OCI-LY3 (cell line): Measurements from ENCODE around the gene PTPRJ.

ENCODE experiments used
- H2AFZ ChIP-seq: fragments of 200-600, 300-600 bp; shearing (Covaris generic); 2 replicates; pipeline ENCODE4 v1.6.0; 2014; ENCODE audit warnings: antibody characterized with exemption, low read depth, low read length
- H3K27ac ChIP-seq: fragments of 200-600, 300-600 bp; sonication (generic); 2 replicates; pipeline ENCODE4 v1.5.1; 2014; ENCODE audit warnings: mild to moderate bottlenecking, low read length, moderate library complexity, mixed read lengths
- H3K27me3 ChIP-seq: fragments of 200-600, 300-600 bp; sonication (generic); 2 replicates; pipeline ENCODE4 v1.6.1; 2014; ENCODE audit warnings: low read depth, low read length, mixed read lengths
- H3K36me3 ChIP-seq: fragments of 200-600, 300-600 bp; sonication (generic); replicated peaks from 2 replicates; pipeline ENCODE3; 2014; ENCODE audit warnings: low read depth, low read length, mixed read lengths
- H3K4me1 ChIP-seq: fragments of 300-600, 200-600 bp; sonication (generic); 2 replicates; pipeline ENCODE4 v1.6.1; 2014; ENCODE audit warnings: low read length, mixed read lengths
- H3K4me2 ChIP-seq: fragments of 200-600, 300-600 bp; sonication (generic); 2 replicates; pipeline ENCODE4 v1.6.1; 2014; ENCODE audit warnings: low read length, mixed read lengths
- H3K4me3 ChIP-seq: fragments of 300-600, 200-600 bp; sonication (generic); 2 replicates; pipeline ENCODE4 v1.5.1; 2014; ENCODE audit warnings: antibody characterized with exemption, mild to moderate bottlenecking, low read length, moderate library complexity
- H3K79me2 ChIP-seq: fragments of 300-600, 200-600 bp; shearing (Covaris generic); 2 replicates; pipeline ENCODE4 v1.6.1; 2014; ENCODE audit warnings: mild to moderate bottlenecking, low read length, mixed read lengths
- H3K9ac ChIP-seq: fragments of 300-600, 200-600 bp; shearing (Covaris generic); 2 replicates; pipeline ENCODE4 v1.6.0; 2014; ENCODE audit warnings: mild to moderate bottlenecking, low read length, moderate library complexity
- H3K9me3 ChIP-seq: fragments of 200-600, 300-600 bp; shearing (Covaris generic); 2 replicates; pipeline ENCODE4 v1.6.1; 2014; ENCODE audit warnings: low read length, mixed read lengths; ENCODE audit not compliant: insufficient read depth
- H4K20me1 ChIP-seq: fragments of 200-600, 300-600 bp; sonication (generic); 2 replicates; pipeline ENCODE4 v1.6.1; 2016; ENCODE audit warnings: low read length, mixed read lengths; ENCODE audit not compliant: insufficient read depth
- EZH2phosphoT487 ChIP-seq: fragments of 200-600 bp; shearing (Covaris generic); IDR thresholded peaks from 2 replicates; pipeline ENCODE4 v1.6.1; 2018; ENCODE audit warnings: antibody characterized with exemption, mixed run types, low read depth
- TF ChIP-seq, protein P1 (sequence below): fragments of 200-600, 300-600 bp; sonication (generic); IDR thresholded peaks from 2 replicates; pipeline ENCODE4 v1.5.1; 2014; ENCODE audit warnings: antibody characterized with exemption, low read length, low read depth

The PTPRJ gene

DNA sequence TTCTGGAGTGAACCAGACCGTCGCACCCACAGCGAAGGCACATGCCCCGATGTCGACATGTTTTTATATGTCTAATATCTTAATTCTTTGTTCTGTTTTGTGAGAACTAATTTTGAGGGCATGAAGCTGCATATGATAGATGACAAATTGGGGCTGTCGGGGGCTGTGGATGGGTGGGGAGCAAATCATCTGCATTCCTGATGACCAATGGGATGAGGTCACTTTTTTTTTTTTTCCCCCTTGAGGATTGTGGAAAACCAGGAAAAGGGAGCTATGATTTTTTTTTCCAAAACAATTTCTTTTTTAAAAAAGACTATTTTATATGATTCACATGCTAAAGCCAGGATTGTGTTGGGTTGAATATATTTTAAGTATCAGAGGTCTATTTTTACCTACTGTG, 187.0 kb downstream of the PTPRJ start:
- no peak overlapping the region for H3K4me3 ChIP-seq
- no peaks in the 10 kb centered on the region for H4K20me1 ChIP-seq
- H3K27ac ChIP-seq, result no peak overlapping the region
- H3K79me2 ChIP-seq, result no peaks in the 10 kb centered on the region
- H3K4me2 ChIP-seq, result no peak overlapping the region
- H2AFZ ChIP-seq, result no peak overlapping the region
- TF ChIP-seq, protein P1, sequence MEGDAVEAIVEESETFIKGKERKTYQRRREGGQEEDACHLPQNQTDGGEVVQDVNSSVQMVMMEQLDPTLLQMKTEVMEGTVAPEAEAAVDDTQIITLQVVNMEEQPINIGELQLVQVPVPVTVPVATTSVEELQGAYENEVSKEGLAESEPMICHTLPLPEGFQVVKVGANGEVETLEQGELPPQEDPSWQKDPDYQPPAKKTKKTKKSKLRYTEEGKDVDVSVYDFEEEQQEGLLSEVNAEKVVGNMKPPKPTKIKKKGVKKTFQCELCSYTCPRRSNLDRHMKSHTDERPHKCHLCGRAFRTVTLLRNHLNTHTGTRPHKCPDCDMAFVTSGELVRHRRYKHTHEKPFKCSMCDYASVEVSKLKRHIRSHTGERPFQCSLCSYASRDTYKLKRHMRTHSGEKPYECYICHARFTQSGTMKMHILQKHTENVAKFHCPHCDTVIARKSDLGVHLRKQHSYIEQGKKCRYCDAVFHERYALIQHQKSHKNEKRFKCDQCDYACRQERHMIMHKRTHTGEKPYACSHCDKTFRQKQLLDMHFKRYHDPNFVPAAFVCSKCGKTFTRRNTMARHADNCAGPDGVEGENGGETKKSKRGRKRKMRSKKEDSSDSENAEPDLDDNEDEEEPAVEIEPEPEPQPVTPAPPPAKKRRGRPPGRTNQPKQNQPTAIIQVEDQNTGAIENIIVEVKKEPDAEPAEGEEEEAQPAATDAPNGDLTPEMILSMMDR, result no peak
- no peak for TF ChIP-seq EZH2phosphoT487
- H3K27me3 ChIP-seq, result no peaks in the 10 kb centered on the region
- peaks cover 54% of the 10 kb centered on the region for H3K36me3 ChIP-seq
- no peaks in the 10 kb centered on the region for H3K9me3 ChIP-seq
- H3K4me1 ChIP-seq, result no peaks in the 10 kb centered on the region
- H3K9ac ChIP-seq, result no peak overlapping the region

DNA sequence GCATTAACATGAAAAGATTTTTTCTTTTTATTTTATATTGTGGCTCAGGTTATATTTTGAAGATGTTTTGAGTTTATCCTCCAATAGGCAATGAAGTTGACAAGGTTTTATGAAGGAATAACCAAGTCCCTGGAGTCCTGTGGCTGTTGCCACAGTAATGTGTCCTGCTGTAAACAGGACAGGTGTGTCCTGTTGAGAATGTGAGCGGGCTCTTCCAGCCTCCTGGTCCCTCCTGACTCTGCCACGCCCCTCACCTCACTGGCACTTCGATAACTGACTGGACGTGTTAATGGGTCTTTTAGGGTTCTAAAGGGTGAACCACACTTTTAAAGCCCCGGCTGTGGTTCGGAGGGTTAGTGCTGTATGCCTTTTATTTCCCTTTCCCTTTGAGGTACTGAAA, 188.5 kb downstream of the PTPRJ start:
- H3K4me3 ChIP-seq, result no peak overlapping the region
- H2AFZ ChIP-seq, result no peak overlapping the region
- no peaks in the 10 kb centered on the region for H3K9me3 ChIP-seq
- no peaks in the 10 kb centered on the region for H3K79me2 ChIP-seq
- H3K36me3 ChIP-seq, result peaks cover 48% of the 10 kb centered on the region
- H3K9ac ChIP-seq, result no peak overlapping the region
- TF ChIP-seq EZH2phosphoT487, result no peak
- TF ChIP-seq, protein P1, result no peak
- H3K27ac ChIP-seq, result no peak overlapping the region
- H4K20me1 ChIP-seq, result no peaks in the 10 kb centered on the region
- no peaks in the 10 kb centered on the region for H3K4me1 ChIP-seq
- no peak overlapping the region for H3K4me2 ChIP-seq
- H3K27me3 ChIP-seq, result no peaks in the 10 kb centered on the region

DNA sequence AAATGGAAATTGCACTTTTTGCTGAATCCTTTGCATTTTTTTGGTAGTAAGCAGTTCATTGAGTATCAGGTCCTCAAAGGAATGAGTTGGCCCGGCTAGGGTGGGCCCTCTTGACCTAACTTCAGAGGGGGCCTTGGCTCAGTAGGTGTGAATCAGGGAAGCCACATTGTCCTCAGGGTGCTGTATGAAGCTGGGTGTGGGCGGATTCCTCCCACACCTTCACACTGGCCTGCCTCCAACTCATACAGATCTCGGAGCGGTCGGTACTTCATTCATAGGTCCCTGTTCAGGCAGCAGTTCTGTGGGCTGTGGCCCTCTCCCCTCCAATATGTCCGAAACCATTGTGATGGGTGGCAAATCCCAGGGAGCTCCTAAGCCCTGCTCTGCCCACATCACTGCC, 188.9 kb downstream of the PTPRJ start:
- H3K9me3 ChIP-seq, result no peaks in the 10 kb centered on the region
- H3K4me2 ChIP-seq, result no peak overlapping the region
- no peak overlapping the region for H2AFZ ChIP-seq
- no peaks in the 10 kb centered on the region for H4K20me1 ChIP-seq
- H3K79me2 ChIP-seq, result no peaks in the 10 kb centered on the region
- no peak overlapping the region for H3K9ac ChIP-seq
- H3K4me1 ChIP-seq, result no peaks in the 10 kb centered on the region
- no peak overlapping the region for H3K4me3 ChIP-seq
- TF ChIP-seq EZH2phosphoT487, result no peak
- TF ChIP-seq, protein P1, result no peak
- peaks cover 43% of the 10 kb centered on the region for H3K36me3 ChIP-seq
- H3K27me3 ChIP-seq, result no peaks in the 10 kb centered on the region
- H3K27ac ChIP-seq, result no peak overlapping the region

DNA sequence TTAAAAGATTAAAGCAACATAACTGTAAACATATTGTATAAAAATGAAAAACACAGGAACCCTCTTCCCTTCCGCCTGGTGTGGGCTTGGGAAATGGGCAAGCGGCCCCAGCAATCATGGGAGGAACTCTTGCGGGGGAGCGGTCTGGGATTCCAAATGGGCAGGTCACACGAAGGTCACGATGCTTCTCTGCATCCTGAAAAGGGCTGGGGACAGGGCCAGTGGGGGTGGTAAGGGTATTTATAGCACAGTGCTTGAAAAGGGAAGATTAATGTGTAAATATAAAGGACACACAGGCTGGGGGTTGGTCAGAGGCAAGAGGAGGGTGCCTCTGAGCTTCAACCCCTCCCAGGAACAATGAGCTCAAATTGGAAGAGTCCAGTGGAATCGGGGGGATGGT, 189.4 kb downstream of the PTPRJ start:
- no peaks in the 10 kb centered on the region for H3K79me2 ChIP-seq
- no peak overlapping the region for H2AFZ ChIP-seq
- H3K4me1 ChIP-seq, result no peaks in the 10 kb centered on the region
- no peaks in the 10 kb centered on the region for H3K9me3 ChIP-seq
- H3K9ac ChIP-seq, result no peak overlapping the region
- no peak overlapping the region for H3K4me2 ChIP-seq
- TF ChIP-seq EZH2phosphoT487, result no peak
- TF ChIP-seq, protein P1, result no peak
- H3K36me3 ChIP-seq, result peaks cover 41% of the 10 kb centered on the region
- no peak overlapping the region for H3K27ac ChIP-seq
- H3K27me3 ChIP-seq, result no peaks in the 10 kb centered on the region
- no peak overlapping the region for H3K4me3 ChIP-seq
- no peaks in the 10 kb centered on the region for H4K20me1 ChIP-seq
